ENCODE measurements around the gene SPIRE1. TPM values are rescaled to one million over a fixed set of nuclear protein-coding genes. Genes with fewer than 3 reads are reported as not detected.

Gene SPIRE1
- total RNA-seq, 4 donors from 2014 or later = 25.3 to 39.5 (median 30.6) TPM

DNA sequence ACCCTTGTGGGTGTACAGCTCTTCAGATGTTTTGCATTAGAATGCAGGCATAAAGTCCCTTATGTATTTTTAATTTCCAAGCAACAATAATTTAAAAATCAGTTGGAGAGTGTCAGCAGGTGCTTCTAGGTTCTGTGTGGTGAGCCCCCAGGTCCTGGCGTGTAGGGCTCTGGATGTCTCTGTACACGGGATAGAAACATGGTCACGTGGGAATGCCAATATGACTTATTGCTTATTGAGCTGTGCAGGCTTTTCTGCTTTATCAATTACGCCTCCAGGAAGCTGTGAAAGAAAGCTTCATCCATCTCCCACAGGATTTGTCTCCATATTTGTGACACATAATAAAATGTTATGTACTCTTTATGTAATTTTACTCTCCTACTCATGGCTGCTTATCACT lies 212.4 kb downstream of the SPIRE1 start:
- no peak for DNase-seq
- no peaks in the 10 kb centered on the region for H3K27me3 ChIP-seq
- H3K36me3 ChIP-seq = peaks cover 0 to 9% of the 10 kb centered on the region in 2 donors
- WGBS, 2 donors = 97 to 98% methylated on average over 4 of the region's 4 CpGs
- H3K9me3 ChIP-seq = no peaks in the 10 kb centered on the region
- no peak overlapping the region for H3K27ac ChIP-seq
- no peaks in the 10 kb centered on the region for H3K4me1 ChIP-seq
- no peak overlapping the region for H3K4me3 ChIP-seq (replicated peaks in 1 of 3)
- intact Hi-C loops (cut with DNase I) = no loop called here
- TF ChIP-seq, protein P1, sequence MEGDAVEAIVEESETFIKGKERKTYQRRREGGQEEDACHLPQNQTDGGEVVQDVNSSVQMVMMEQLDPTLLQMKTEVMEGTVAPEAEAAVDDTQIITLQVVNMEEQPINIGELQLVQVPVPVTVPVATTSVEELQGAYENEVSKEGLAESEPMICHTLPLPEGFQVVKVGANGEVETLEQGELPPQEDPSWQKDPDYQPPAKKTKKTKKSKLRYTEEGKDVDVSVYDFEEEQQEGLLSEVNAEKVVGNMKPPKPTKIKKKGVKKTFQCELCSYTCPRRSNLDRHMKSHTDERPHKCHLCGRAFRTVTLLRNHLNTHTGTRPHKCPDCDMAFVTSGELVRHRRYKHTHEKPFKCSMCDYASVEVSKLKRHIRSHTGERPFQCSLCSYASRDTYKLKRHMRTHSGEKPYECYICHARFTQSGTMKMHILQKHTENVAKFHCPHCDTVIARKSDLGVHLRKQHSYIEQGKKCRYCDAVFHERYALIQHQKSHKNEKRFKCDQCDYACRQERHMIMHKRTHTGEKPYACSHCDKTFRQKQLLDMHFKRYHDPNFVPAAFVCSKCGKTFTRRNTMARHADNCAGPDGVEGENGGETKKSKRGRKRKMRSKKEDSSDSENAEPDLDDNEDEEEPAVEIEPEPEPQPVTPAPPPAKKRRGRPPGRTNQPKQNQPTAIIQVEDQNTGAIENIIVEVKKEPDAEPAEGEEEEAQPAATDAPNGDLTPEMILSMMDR (IDR thresholded peaks at IDR 0.05) = no peak
- TF ChIP-seq POLR2A (IDR thresholded peaks at IDR 0.05) = no peak

DNA sequence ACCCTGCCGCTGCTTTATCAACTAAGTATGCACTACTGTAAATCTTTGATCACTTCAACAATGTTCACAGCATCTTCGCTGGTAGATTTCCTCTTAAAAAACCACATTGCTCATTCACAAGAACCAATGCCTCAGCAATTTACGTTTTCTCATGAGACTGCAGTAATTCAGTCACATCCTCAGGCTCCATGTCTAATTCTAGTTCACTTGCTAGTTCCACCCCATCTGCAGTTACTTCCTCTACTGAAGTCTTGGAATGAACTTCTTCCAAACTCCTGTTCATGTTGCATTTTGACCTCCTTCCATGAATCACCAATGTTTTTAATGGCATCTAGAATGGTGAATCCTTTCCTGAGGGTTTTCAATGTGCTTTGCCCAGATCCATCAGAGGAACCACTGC lies 214.4 kb downstream of the SPIRE1 start:
- 91 to 95% methylated on average over 3 of the region's 3 CpGs for WGBS, 2 donors
- Histone ChIP-seq H3K27me3 (no peaks in the 10 kb centered on the region), H3K36me3 (no peaks in the 10 kb centered on the region), H3K27ac (no peak overlapping the region), H3K4me3 (replicated peaks in 1 of 3) (no peak overlapping the region), H3K4me1 (no peaks in the 10 kb centered on the region), H3K9me3 (no peaks in the 10 kb centered on the region)
- intact Hi-C loops (cut with DNase I) = no loop called here
- TF ChIP-seq, protein P1 (IDR thresholded peaks at IDR 0.05) = no peak
- TF ChIP-seq POLR2A (IDR thresholded peaks at IDR 0.05) = no peak
- no peak for DNase-seq

DNA sequence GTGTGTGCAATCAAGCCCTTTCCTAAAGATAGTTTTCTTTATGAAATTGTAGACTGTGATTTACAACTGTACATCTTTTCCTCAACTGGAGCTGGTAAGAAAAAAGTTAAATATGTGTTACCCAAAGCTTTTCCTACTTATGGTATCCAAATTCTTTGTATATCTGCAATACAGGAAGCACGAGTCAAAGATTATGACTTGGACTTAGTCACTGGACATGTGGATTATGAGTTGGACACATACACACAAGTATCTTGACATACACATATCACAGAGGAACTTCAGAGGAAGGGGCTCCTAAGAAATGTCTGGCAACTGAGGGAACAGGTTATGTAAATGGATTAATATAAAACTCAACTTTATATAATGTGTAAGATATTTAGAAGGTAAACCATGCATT lies 215.0 kb downstream of the SPIRE1 start:
- TF ChIP-seq POLR2A (IDR thresholded peaks at IDR 0.05) = no peak
- TF ChIP-seq, protein P1 (IDR thresholded peaks at IDR 0.05) = no peak
- H3K27me3 ChIP-seq = no peaks in the 10 kb centered on the region
- no peak for DNase-seq
- WGBS, 2 donors = 80 to 84% methylated on average over 1 of the region's 1 CpG
- intact Hi-C loops (cut with DNase I) = no loop called here
- H3K36me3 ChIP-seq = no peaks in the 10 kb centered on the region
- H3K9me3 ChIP-seq = no peaks in the 10 kb centered on the region
- H3K27ac ChIP-seq = no peak overlapping the region
- no peak overlapping the region for H3K4me3 ChIP-seq (replicated peaks in 1 of 3)
- no peaks in the 10 kb centered on the region for H3K4me1 ChIP-seq

DNA sequence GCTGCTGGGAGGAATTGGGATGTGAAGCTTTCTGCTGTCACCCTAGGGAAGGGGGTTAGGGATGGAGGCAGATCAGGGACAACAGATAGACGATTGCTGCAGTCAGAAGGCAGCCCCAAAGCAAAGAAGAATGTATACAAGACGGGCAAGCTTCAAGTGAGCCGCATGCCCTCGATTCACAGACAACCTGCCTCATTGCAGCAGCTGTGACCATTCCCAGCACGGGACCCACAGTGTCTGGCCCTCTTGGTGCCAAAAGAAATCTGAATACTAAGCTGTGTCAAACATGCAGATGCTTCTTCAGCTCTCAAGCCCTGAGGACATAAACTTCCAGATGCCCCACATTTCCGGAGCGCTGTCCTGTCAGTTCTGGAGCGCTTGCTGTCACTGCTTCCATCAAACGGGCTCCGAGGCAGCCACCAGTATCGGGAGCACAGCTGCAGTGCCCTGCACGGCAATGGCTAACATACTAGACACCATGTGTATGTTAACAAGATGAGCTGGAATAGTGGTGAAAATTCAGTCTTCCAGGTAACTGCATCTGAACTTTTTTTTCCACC lies 216.4 kb downstream of the SPIRE1 start:
- WGBS, 2 donors = 86 to 88% methylated on average over 11 to 12 of the region's 12 CpGs

DNA sequence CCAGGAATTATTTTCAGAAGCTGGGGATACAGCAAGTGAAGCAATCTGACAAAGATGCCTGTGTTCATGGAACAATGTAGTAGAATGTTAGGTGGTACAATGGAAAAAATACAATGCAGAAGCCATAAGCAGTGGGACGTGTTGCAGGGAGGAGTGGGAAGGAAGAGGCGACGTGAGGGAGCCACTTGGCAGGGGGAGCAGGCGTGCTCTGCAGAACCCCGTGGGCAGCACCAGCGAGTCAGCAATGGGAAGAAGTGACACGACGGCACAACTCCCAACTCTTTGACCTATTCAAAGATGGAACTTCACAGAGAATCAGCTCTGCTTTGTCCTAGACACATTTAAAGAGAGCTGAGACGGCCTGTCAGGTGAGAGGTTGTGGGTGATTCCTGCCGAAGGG lies 219.7 kb downstream of the SPIRE1 start:
- no peak overlapping the region for H3K27ac ChIP-seq
- DNase-seq = no peak
- intact Hi-C loops (cut with DNase I) = no loop called here
- no peaks in the 10 kb centered on the region for H3K9me3 ChIP-seq
- H3K4me1 ChIP-seq = no peaks in the 10 kb centered on the region
- H3K36me3 ChIP-seq = no peaks in the 10 kb centered on the region
- no peak overlapping the region for H3K4me3 ChIP-seq (replicated peaks in 1 of 3)
- no peaks in the 10 kb centered on the region for H3K27me3 ChIP-seq
- 85 to 92% methylated on average over 10 of the region's 10 CpGs for WGBS, 2 donors
- TF ChIP-seq, protein P1 (IDR thresholded peaks at IDR 0.05) = no peak
- TF ChIP-seq POLR2A (IDR thresholded peaks at IDR 0.05) = no peak

More for the DNA sequence above, 216.4 kb downstream of the SPIRE1 start:
- no peak for TF ChIP-seq POLR2A (IDR thresholded peaks at IDR 0.05)
- TF ChIP-seq, protein P1 (IDR thresholded peaks at IDR 0.05) = no peak
- no peak for DNase-seq
- H3K4me1 ChIP-seq = no peaks in the 10 kb centered on the region
- H3K4me3 ChIP-seq (replicated peaks in 1 of 3) = no peak overlapping the region
- intact Hi-C loops (cut with DNase I) = no loop called here
- no peak overlapping the region for H3K27ac ChIP-seq
- H3K27me3 ChIP-seq = no peaks in the 10 kb centered on the region
- H3K36me3 ChIP-seq = no peaks in the 10 kb centered on the region
- H3K9me3 ChIP-seq = no peaks in the 10 kb centered on the region
